Skeletal muscle tissue (tissue), 4 donors: ENCODE results near the gene CALML3. TPM values are rescaled to one million over a fixed set of nuclear protein-coding genes. Genes with fewer than 3 reads are reported as not detected.

Source experiments
- H3K27ac ChIP-seq: one replicate; pipeline ENCODE4 v1.7.0; 2013; ENCODE audit warnings: mild to moderate bottlenecking, low read depth, low read length, inconsistent platforms
- H3K27me3 ChIP-seq, 3 donors: one replicate each; pipeline ENCODE4 v1.7.0; 2013; ENCODE audit warnings: low read length in 3 of 3; ENCODE audit not compliant: control insufficient read depth in 3 of 3, insufficient read depth in 3 of 3
- H3K36me3 ChIP-seq, 3 donors: one replicate each; pipeline ENCODE4 v1.7.0; 2013; ENCODE audit warnings: low read length in 3 of 3; ENCODE audit not compliant: control insufficient read depth in 3 of 3, insufficient read depth in 3 of 3
- H3K4me1 ChIP-seq, 3 donors: one replicate each; pipeline ENCODE4 v1.7.0; 2013; ENCODE audit warnings: low read length in 3 of 3, mild to moderate bottlenecking in 3 of 3; ENCODE audit not compliant: control insufficient read depth in 3 of 3, insufficient read depth in 3 of 3
- H3K4me3 ChIP-seq, 3 donors: one replicate each; pipeline ENCODE4 v1.7.0; 2013; ENCODE audit warnings: low read length in 3 of 3
- H3K9ac ChIP-seq, 3 donors: one replicate each; pipeline ENCODE4 v1.7.0; 2013; ENCODE audit warnings: low read length in 3 of 3, mild to moderate bottlenecking in 3 of 3, moderate library complexity in 2 of 3, low read depth in 1 of 3
- H3K9me3 ChIP-seq, 3 donors: one replicate each; pipeline ENCODE4 v1.7.0; 2013; ENCODE audit warnings: low read length in 3 of 3; ENCODE audit not compliant: control insufficient read depth in 3 of 3
- total RNA-seq: library from RNA; depleted of rRNA; stranded (reverse); fragments of >200 nt; gene quantifications from one replicate; pipeline ENCODE4 v1.2.3, GENCODE V29; 2014
- donor health status: Osteomylitis.

Gene CALML3
- total RNA-seq, 1 donor from 2014 or later, result not detected

DNA sequence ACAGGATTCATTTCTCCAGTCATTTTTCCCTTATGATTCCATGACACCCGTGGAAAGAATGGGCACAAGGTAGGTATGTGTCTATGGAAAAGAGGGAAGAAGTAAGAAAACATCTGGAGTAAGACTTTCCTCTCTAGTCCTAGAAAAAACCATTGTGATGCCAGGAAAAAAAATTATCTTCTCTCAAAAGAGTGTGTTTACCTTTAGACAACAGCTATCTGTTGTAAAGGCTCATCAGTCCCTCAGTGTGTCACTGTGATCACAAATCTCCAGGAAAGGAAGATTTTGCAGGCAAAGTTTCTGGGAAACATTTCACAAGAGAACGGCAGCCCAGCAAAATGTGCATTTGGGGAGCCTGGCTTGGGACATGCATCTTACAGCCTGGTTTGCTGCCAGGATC lies 44.8 kb downstream of the CALML3 start:
- peaks cover 7 to 9% (median 9%) of the 10 kb centered on the region in 3 donors for H3K4me1 ChIP-seq
- H3K36me3 ChIP-seq, result no peaks in the 10 kb centered on the region
- H3K27me3 ChIP-seq, result no peaks in the 10 kb centered on the region
- no peaks in the 10 kb centered on the region for H3K9me3 ChIP-seq
- H3K4me3 ChIP-seq, result no peak overlapping the region
- H3K27ac ChIP-seq, result no peak overlapping the region
- H3K9ac ChIP-seq, result no peak overlapping the region

DNA sequence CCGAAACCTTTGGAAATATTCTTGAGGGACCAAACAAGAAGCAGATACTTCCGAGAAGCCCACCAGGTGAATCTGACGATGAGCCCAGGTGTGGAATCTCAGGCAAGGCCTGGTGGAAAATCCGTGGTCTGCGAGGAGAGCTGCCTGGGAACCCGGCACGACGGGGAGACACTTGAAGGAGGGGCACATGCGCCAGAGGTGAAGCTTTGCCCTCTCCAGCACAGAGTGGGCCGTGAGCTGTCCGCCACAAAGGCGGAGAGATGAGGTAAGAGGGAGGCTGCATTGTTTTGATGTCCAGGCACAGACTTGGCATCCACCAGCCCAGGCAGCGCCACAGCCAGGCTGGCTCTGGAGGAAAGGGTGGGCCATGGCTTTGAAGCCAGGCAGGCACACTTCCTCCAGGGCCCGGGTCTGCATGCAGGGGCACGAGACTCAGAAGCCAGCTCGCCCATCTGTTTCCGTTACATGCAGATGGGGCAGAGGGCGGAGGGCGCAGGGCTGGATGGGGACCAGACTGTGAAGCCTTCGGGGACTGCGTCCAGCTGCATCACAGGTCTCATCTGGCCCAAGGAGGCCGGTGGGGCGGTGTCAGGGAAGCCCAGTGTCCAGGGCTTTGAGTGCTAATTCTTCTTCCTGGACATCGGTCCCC lies 45.4 kb downstream of the CALML3 start:
- Histone ChIP-seq H3K9ac (no peak overlapping the region), H3K4me1 (peaks cover 12 to 15% (median 14%) of the 10 kb centered on the region in 3 donors), H3K27me3 (no peaks in the 10 kb centered on the region), H3K9me3 (no peaks in the 10 kb centered on the region), H3K4me3 (no peak overlapping the region), H3K36me3 (no peaks in the 10 kb centered on the region), H3K27ac (no peak overlapping the region)

DNA sequence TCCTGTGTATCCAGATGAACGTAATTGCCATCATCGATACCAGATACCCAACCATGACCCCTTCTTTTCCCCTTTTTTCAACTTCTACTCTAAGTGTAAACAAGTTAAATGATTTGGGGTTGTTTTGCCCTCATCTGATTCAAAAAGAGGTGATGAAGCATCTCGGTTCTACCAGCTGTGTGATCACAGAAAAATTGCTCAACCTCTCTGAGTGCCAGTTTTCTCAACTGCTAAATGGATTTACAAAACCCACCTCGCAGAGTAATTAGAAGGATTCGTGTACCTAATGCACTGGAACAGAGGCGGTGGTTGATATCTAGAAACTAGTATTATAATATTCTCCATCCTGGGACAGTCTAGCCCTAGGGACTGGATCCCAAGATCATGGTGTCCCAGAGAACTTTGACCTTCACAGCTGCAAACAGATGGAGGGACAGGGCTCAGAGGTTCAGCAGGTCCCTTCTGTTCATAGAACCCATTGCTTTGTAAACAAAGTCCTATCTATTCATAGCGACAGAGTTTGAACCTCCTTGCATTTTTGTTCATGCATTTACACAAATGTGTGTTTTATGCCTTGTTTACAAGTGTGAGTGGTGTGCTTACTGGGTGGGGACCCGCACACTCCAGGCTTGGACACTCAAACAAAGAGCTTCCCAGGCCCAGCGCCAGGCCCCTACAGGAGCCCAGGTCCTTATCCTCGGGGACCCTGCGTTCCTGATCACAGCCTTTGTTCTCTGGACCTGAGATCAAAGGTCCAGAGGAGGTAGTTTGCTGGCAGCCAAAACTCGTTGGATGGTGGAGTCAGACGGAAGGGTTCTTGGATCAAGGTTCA lies 46.4 kb downstream of the CALML3 start:
- H3K4me3 ChIP-seq, result no peak overlapping the region
- H3K27me3 ChIP-seq, result no peaks in the 10 kb centered on the region
- H3K4me1 ChIP-seq, result peaks cover 18 to 21% (median 21%) of the 10 kb centered on the region in 3 donors
- no peak overlapping the region for H3K27ac ChIP-seq
- no peaks in the 10 kb centered on the region for H3K9me3 ChIP-seq
- H3K9ac ChIP-seq, result peak overlapping the region in 1 of 3 donors; percentile 9
- no peaks in the 10 kb centered on the region for H3K36me3 ChIP-seq

DNA sequence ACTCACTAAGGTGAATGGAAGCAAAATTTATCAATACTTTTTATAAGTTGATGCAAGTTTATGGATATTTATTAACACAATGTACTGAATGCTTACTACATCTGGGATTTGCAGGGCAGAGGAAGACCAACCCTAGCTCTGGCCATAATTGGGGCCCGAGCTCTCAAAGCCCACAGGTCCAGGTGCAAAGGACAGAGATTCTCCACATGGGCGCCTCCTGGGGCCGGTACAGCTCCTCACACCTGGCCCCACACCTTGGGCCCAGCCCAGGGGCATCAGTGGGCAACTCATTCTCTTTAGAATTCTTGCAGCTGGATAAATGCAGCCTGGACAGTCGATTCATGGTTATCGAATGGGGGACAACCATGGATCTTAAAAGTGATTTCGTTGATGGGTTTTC lies 47.1 kb downstream of the CALML3 start:
- Histone ChIP-seq H3K27me3 (no peaks in the 10 kb centered on the region), H3K4me3 (no peak overlapping the region), H3K4me1 (peaks cover 18 to 21% (median 21%) of the 10 kb centered on the region in 3 donors)

DNA sequence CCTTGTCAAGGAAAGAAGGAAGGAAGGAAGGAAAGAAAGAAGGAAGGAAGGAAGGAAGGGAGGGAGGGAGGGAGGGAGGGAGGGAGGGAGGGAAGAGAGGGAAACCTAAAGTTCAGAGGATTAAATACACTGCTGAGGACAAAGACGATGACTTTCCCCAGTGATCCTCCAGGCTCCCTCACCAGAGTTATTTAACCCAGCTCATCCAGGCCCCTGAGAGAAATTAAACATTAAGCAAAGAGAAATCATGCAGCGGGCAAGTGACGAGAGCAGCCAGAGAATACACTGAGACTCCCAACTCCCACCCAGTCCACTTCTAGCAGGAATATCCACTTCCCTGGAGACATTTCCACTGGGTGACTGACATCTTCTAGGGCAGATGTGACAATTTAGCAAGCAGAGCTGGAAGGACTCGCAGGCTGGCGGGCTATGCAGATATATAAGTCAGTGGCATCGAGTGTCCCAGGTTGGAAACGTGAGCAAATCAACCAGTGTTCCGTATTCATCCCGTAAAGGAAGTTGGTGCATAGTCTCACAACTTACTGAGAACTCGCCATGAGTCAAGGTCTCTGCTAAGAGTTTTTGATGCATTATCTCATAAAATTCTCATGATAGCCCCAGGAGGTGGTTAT lies 48.7 kb downstream of the CALML3 start:
- peaks cover 18 to 21% (median 21%) of the 10 kb centered on the region in 3 donors for H3K4me1 ChIP-seq
- no peaks in the 10 kb centered on the region for H3K36me3 ChIP-seq
- H3K9ac ChIP-seq, result no peak overlapping the region
- no peak overlapping the region for H3K27ac ChIP-seq
- no peaks in the 10 kb centered on the region for H3K27me3 ChIP-seq
- no peaks in the 10 kb centered on the region for H3K9me3 ChIP-seq
- no peak overlapping the region for H3K4me3 ChIP-seq

More for the DNA sequence above, 47.1 kb downstream of the CALML3 start:
- Histone ChIP-seq H3K36me3 (no peaks in the 10 kb centered on the region), H3K9ac (no peak overlapping the region), H3K27ac (no peak overlapping the region), H3K9me3 (no peaks in the 10 kb centered on the region)

DNA sequence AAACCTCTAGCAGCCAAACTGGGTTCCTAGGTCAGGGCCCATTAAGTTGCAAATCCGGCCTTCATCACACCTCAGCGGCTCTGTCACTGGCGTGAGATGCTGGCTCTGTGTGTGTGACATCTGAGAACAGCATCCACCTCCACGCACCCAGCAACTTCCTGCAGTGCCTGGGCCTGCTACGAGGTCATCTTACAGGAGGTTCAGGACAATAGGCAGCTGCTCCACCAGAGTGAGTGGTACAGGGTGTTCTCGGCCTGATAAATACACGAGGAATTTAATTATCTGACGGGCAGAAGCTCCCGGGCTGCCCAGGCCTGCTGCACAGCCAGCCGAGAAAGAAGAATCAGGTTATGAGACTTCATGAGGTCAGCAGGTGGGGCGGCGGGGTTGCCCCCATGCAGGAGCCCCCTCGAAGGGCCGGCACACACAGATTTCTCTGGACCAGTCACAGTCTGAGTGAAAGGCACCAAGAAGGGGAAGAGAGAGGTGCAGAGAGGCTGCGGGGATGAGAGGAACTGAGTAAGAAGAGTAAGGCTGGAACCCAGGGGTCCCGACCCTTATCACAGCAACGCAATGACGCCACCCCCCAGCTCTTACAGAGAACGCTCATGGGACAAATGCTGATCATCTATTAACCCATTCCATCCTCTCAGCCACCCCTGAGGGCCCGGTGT lies 49.3 kb downstream of the CALML3 start:
- Histone ChIP-seq H3K27ac (no peak overlapping the region), H3K4me3 (peak overlapping the region in 1 of 3 donors; percentile 21)

DNA sequence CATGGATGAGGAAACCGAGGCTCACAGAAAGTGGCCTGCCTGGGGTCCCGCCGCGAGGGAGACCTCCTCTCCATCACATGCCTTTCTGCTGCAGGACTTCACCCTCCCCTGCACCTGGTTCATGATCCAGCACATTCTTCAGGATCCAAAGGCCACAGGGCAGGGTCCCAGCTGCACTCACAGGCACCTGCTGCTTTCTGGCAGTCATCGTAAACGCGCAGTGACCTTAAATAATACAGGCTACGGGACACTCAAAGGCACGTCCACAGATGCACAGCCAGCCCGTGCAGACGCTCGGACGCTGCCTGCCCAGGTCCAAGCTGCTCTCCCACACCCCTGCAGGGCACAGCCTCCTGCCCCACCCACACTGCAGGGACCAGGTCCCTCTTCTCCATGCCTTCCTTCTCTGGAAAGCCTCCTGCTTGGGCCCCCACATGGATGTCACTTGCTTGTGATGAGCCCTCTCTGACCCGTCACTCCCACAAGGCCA lies 49.9 kb downstream of the CALML3 start:
- Histone ChIP-seq H3K9me3 (no peaks in the 10 kb centered on the region), H3K36me3 (no peaks in the 10 kb centered on the region), H3K9ac (peak overlapping the region in 2 of 3 donors; percentile 43 to 60), H3K27ac (no peak overlapping the region), H3K27me3 (no peaks in the 10 kb centered on the region), H3K4me1 (peaks cover 18 to 21% (median 21%) of the 10 kb centered on the region in 3 donors), H3K4me3 (peak overlapping the region in 2 of 3 donors; percentile 21 to 22)

More for the DNA sequence above, 49.3 kb downstream of the CALML3 start:
- Histone ChIP-seq H3K9me3 (no peaks in the 10 kb centered on the region), H3K9ac (peak overlapping the region in 1 of 3 donors; percentile 60), H3K36me3 (no peaks in the 10 kb centered on the region), H3K4me1 (peaks cover 18 to 21% (median 21%) of the 10 kb centered on the region in 3 donors), H3K27me3 (no peaks in the 10 kb centered on the region)

DNA sequence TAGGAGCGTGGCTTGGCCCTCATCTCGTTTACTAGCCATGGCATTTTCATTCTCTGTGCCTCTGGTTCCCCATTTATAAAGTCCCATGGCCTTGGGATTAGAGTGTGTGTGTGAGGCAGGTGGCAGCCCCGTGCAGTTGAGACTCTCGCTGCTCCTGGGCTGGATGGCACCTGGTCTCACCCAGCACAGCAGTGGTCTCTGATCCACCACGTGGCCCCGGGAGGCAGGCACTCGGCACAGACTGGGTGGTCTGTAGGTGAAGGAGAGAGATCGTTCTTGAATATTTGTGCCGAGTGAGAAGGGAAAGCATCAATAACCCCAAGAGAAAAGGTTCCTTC lies 50.4 kb downstream of the CALML3 start:
- Histone ChIP-seq H3K4me3 (peak overlapping the region in 1 of 3 donors; percentile 19), H3K27ac (no peak overlapping the region), H3K9me3 (no peaks in the 10 kb centered on the region), H3K4me1 (peaks cover 18 to 21% (median 21%) of the 10 kb centered on the region in 3 donors), H3K36me3 (no peaks in the 10 kb centered on the region), H3K27me3 (no peaks in the 10 kb centered on the region), H3K9ac (peak overlapping the region in 2 of 3 donors; percentile 43 to 60)

DNA sequence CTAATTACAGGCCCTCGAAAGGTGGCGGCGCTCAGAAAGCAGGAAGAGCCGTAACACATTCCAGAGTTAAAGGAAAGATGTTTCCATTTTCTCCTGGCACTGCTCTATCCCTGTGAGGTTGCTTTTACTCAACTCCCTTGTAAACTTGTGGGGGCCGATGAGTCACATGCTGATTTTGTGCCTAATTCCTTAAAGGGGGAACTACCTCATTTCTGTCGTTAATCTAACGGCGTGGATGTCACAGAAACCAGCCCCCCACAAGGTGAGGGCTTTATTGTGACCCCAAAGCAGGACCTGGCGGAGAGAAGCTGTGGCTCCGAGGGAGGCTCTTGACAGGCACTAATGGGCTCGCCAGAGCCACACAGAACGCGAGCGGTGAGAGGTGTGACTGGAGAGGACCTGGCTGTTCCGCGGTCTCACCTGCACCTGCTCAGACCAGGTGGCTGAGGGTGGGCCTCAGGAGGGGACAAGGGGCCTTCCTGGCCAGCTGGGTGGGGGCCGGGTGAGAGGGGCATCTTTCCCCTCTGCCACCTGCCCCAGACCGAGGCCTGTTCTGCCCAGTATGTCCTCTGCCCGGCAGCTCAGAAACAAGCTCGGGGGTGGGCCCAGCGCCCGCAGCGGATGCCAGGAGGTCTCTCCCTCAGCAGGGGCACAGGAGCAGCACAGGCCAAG lies 50.9 kb downstream of the CALML3 start:
- no peaks in the 10 kb centered on the region for H3K36me3 ChIP-seq
- no peak overlapping the region for H3K4me3 ChIP-seq
- no peaks in the 10 kb centered on the region for H3K27me3 ChIP-seq
- H3K9ac ChIP-seq, result peak overlapping the region in 2 of 3 donors; percentile 13 to 60
- no peak overlapping the region for H3K27ac ChIP-seq
- H3K4me1 ChIP-seq, result peaks cover 18 to 21% (median 21%) of the 10 kb centered on the region in 3 donors
- no peaks in the 10 kb centered on the region for H3K9me3 ChIP-seq
